Measurements from ENCODE around the gene TP53INP2. TPM values are rescaled to one million over a fixed set of nuclear protein-coding genes. Genes with fewer than 3 reads are reported as not detected.
A peak's percentile ranks its signal among the peaks of the same experiment; 100 is the strongest.

TP53INP2 gene
- total and polyA plus RNA-seq, 2 of the 8 experiments (the other 6 are each of a cell fraction or from before 2014, with no cell fraction given): 2.4 to 4.8 TPM

DNA sequence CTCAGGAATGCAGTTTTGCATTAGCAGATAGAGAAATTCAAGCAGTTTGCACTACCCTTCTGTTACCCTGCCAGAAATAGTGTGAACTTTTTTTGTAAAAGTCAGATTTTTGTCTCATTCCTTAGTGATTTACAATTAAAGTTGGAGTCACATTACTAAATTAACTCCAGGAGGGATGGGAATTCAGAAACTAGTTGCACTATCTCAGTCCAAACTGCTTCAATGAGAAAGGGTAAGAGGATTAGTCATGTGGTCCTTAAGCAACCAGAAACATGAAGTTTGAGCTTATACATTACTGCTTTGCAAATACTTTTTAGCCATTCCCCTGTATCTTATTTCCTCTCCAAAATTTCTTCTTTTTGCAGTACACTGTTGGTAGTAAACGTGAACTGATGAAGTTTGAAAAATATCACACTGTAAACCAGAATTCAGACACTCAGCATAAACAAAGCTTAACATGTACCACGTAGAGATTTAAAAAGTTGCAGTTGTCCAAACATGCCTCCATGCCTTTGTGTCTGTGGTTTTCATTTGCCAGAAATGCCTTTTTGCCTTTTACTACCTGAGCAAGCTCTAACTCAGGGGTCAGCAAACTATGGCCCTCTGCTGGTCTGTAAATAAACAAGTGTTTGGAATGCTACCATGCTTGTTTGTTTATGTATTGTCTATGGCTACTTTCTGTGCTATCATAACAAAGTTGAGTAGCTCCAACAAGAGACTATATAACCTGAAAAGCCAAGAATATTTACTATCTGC, 49.7 kb downstream of the TP53INP2 start:
- Histone ChIP-seq H3K79me2 (ENCODE audit: control insufficient read depth in 1 of 2, insufficient read depth in 2 of 2, low read length in 2 of 2) (no peaks in the 10 kb centered on the region), H2BK20ac (ENCODE audit: low read length) (no peak overlapping the region), H3K23ac (ENCODE audit: insufficient read length) (no peak overlapping the region), H2BK12ac (ENCODE audit: low read depth, low read length) (no peak overlapping the region), H4K91ac (replicated peaks; ENCODE audit: insufficient read length, low read length) (no peak overlapping the region), H3K18ac (ENCODE audit: extremely low read depth, low read length) (no peak overlapping the region), H3K9ac (replicated peaks in 1 of 4; ENCODE audit: extremely low read depth in 1 of 4, low read depth in 3 of 4, low read length in 3 of 4) (no peak overlapping the region), H3K36me3 (ENCODE audit: control insufficient read depth in 2 of 4, insufficient read depth in 4 of 4, low read length in 3 of 4) (peaks cover 2 to 11% (median 8%) of the 10 kb centered on the region in 4 experiments; a peak in 6 of 8 replicates), H2BK5ac (ENCODE audit: low read depth, low read length) (no peak overlapping the region), H3K4me3 (ENCODE audit: extremely low read depth in 1 of 4, insufficient read depth in 2 of 4, low read depth in 3 of 4, low read length in 4 of 4) (no peak overlapping the region), H3K4me2 (ENCODE audit: insufficient read depth in 1 of 2, low read depth in 2 of 2, low read length in 2 of 2) (no peak overlapping the region), H3K79me1 (ENCODE audit: low read depth, low read length) (no peaks in the 10 kb centered on the region), H3K9me3 (ENCODE audit: insufficient read depth in 2 of 2, low read depth in 1 of 2, low read length in 1 of 2) (no peaks in the 10 kb centered on the region), H2BK120ac (replicated peaks; ENCODE audit: low read depth, low read length) (no peak overlapping the region), H3K56ac (replicated peaks; ENCODE audit: insufficient read length, low read depth, low read length) (no peak overlapping the region), H3K14ac (ENCODE audit: insufficient read length) (no peak overlapping the region), H3K4me1 (replicated peaks in 1 of 4; ENCODE audit: control insufficient read depth in 3 of 4, insufficient read depth in 4 of 4, low read length in 3 of 4) (no peaks in the 10 kb centered on the region), H3K4ac (replicated peaks; ENCODE audit: insufficient read length, low read depth, low read length) (no peak overlapping the region), H2AFZ (ENCODE audit: low read length) (no peak overlapping the region), H4K8ac (ENCODE audit: extremely low read depth, insufficient read depth, low read length) (no peak overlapping the region), H3K23me2 (ENCODE audit: low read depth, low read length) (no peaks in the 10 kb centered on the region), H3K27me3 (replicated peaks in 1 of 4; ENCODE audit: control insufficient read depth in 3 of 4, extremely low read depth in 1 of 4, insufficient read depth in 3 of 4, low read length in 3 of 4) (no peaks in the 10 kb centered on the region), H4K20me1 (replicated peaks in 1 of 2; ENCODE audit: control insufficient read depth in 1 of 2, insufficient read depth in 2 of 2, low read length in 2 of 2) (peaks cover 0 to 2% of the 10 kb centered on the region in 2 experiments), H2BK15ac (ENCODE audit: low read length) (no peak overlapping the region), H4K5ac (ENCODE audit: insufficient read length, low read depth, low read length) (no peak overlapping the region), H2AK5ac (ENCODE audit: low read depth, low read length) (no peak overlapping the region), H3K27ac (ENCODE audit: low read depth, low read length) (no peak overlapping the region)
- no peak for DNase-seq (ENCODE audit: low read depth in 1 of 2, low spot score in 2 of 2)
- TF ChIP-seq RAD21 (IDR thresholded peaks at IDR 0.05 in 1 of 2, conservative IDR thresholded peaks at IDR 0.05 in 1 of 2; ENCODE audit: low read depth in 2 of 2, low read length in 2 of 2) (peak in 1 of 2 experiments; percentile 36; a peak in 1 of 4 replicates), SUZ12 (IDR thresholded peaks at IDR 0.05; ENCODE audit: low read length) (no peak)
- TF ChIP-seq, protein P1, sequence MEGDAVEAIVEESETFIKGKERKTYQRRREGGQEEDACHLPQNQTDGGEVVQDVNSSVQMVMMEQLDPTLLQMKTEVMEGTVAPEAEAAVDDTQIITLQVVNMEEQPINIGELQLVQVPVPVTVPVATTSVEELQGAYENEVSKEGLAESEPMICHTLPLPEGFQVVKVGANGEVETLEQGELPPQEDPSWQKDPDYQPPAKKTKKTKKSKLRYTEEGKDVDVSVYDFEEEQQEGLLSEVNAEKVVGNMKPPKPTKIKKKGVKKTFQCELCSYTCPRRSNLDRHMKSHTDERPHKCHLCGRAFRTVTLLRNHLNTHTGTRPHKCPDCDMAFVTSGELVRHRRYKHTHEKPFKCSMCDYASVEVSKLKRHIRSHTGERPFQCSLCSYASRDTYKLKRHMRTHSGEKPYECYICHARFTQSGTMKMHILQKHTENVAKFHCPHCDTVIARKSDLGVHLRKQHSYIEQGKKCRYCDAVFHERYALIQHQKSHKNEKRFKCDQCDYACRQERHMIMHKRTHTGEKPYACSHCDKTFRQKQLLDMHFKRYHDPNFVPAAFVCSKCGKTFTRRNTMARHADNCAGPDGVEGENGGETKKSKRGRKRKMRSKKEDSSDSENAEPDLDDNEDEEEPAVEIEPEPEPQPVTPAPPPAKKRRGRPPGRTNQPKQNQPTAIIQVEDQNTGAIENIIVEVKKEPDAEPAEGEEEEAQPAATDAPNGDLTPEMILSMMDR (IDR thresholded peaks at IDR 0.05; ENCODE audit: control extremely low read depth in 1 of 3, insufficient read depth in 1 of 3, low read depth in 1 of 3, low read length in 3 of 3): peak in 1 of 3 experiments; percentile 20; a peak in 1 of 4 replicates
- WGBS, 2 experiments (ENCODE audit: extremely low coverage in 1 of 2, insufficient coverage in 1 of 2, insufficient read length in 1 of 2, insufficient replicate concordance in 2 of 2, low coverage in 1 of 2, low lambda C conversion rate in 2 of 2, missing lambda C conversion rate in 1 of 2): 89% methylated on average over 2 of the region's 2 CpGs; no CpG with 5 or more reads in 1 of the 2 experiments
- FAIRE-seq: no peak
- CTCF ChIA-PET (ENCODE audit: partially characterized antibody): interaction anchor here (0.6 to 1.3 kb wide), 10 partner anchors 10 to 441 kb away, joined by 3 to 5 read pairs (median 4); no protein-coding TSS in a partner anchor
- POLR2A ChIA-PET (ENCODE audit: partially characterized antibody): no interaction called here
